ENCODE results near the gene CFAP77.

DNA sequence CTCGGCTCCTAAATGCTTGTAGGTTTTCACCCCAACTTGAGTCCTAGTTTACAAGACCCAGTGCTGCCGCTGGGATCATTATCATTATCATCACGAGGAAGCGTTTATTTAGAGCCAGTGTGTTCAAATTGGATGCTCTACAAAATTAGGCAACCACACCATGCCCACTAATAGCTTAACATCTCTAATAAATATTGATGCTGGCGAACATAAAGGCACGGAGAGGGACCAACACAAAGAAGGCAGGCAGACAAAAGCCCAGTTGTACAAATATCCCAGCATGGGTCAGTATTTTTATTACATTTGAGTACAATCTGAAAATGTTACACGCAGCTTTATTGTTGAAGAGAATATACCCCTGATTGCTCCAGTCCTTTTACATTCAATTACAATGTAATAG, 4.7 kb downstream of the CFAP77 start:
- TF ChIP-seq, protein P1, sequence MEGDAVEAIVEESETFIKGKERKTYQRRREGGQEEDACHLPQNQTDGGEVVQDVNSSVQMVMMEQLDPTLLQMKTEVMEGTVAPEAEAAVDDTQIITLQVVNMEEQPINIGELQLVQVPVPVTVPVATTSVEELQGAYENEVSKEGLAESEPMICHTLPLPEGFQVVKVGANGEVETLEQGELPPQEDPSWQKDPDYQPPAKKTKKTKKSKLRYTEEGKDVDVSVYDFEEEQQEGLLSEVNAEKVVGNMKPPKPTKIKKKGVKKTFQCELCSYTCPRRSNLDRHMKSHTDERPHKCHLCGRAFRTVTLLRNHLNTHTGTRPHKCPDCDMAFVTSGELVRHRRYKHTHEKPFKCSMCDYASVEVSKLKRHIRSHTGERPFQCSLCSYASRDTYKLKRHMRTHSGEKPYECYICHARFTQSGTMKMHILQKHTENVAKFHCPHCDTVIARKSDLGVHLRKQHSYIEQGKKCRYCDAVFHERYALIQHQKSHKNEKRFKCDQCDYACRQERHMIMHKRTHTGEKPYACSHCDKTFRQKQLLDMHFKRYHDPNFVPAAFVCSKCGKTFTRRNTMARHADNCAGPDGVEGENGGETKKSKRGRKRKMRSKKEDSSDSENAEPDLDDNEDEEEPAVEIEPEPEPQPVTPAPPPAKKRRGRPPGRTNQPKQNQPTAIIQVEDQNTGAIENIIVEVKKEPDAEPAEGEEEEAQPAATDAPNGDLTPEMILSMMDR (IDR thresholded peaks at IDR 0.05; ENCODE audit: poor library complexity, severe bottlenecking): no peak
- no peak for TF ChIP-seq EP300 (conservative IDR thresholded peaks at IDR 0.05; ENCODE audit: poor library complexity, severe bottlenecking)
- TF ChIP-seq EZH2 (IDR thresholded peaks at IDR 0.05; ENCODE audit: borderline replicate concordance, insufficient read depth, low read length, poor library complexity, severe bottlenecking): no peak
- TF ChIP-seq TAF1 (IDR thresholded peaks at IDR 0.05; ENCODE audit: low read depth): no peak
- no peak for TF ChIP-seq SMC3 (conservative IDR thresholded peaks at IDR 0.05; ENCODE audit: poor library complexity)
- TF ChIP-seq, protein P2, sequence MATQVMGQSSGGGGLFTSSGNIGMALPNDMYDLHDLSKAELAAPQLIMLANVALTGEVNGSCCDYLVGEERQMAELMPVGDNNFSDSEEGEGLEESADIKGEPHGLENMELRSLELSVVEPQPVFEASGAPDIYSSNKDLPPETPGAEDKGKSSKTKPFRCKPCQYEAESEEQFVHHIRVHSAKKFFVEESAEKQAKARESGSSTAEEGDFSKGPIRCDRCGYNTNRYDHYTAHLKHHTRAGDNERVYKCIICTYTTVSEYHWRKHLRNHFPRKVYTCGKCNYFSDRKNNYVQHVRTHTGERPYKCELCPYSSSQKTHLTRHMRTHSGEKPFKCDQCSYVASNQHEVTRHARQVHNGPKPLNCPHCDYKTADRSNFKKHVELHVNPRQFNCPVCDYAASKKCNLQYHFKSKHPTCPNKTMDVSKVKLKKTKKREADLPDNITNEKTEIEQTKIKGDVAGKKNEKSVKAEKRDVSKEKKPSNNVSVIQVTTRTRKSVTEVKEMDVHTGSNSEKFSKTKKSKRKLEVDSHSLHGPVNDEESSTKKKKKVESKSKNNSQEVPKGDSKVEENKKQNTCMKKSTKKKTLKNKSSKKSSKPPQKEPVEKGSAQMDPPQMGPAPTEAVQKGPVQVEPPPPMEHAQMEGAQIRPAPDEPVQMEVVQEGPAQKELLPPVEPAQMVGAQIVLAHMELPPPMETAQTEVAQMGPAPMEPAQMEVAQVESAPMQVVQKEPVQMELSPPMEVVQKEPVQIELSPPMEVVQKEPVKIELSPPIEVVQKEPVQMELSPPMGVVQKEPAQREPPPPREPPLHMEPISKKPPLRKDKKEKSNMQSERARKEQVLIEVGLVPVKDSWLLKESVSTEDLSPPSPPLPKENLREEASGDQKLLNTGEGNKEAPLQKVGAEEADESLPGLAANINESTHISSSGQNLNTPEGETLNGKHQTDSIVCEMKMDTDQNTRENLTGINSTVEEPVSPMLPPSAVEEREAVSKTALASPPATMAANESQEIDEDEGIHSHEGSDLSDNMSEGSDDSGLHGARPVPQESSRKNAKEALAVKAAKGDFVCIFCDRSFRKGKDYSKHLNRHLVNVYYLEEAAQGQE (IDR thresholded peaks at IDR 0.05; ENCODE audit: borderline replicate concordance): no peak
- TF ChIP-seq RAD21 (conservative IDR thresholded peaks at IDR 0.05): no peak
- no peak for TF ChIP-seq POLR2AphosphoS5 (IDR thresholded peaks at IDR 0.05)
- TF ChIP-seq MXI1 (conservative IDR thresholded peaks at IDR 0.05; ENCODE audit: poor library complexity, severe bottlenecking): no peak
